Esophagus squamous epithelium (tissue), 5 donors: ENCODE measurements around the gene PRR12. TPM values are rescaled to one million over a fixed set of nuclear protein-coding genes. Genes with fewer than 3 reads are reported as not detected.

Experiments
- DNase-seq: peaks from one replicate; lab custom pipeline; 2025; lab: John Stamatoyannopoulos, UW
- H3K27ac ChIP-seq, 4 donors: fragments of 200-600 bp; sonication (generic); one replicate each; pipeline ENCODE4 v1.5.1; 2016 to 2019; ENCODE audit warnings: mild to moderate bottlenecking in 1 of 4
- H3K27me3 ChIP-seq, 4 donors: fragments of 200-600 bp; sonication (generic); 1 replicate in 3 of 4; 2 replicates in 1 of 4; pipeline versions ENCODE4 v1.5.1 to v1.6.0; 2017 to 2021; ENCODE audit warnings: antibody characterized with exemption in 1 of 4
- H3K36me3 ChIP-seq, 3 donors: fragments of 200-600 bp; sonication (generic); one replicate each; pipeline ENCODE4 v1.5.1; 2016 to 2019
- H3K4me1 ChIP-seq, 3 donors: fragments of 200-600 bp; sonication (generic); one replicate each; pipeline ENCODE4 v1.5.1; 2017 to 2019
- H3K4me3 ChIP-seq, 4 donors: fragments of 200-600 bp; sonication (generic); 1 replicate in 3 of 4; 2 replicates in 1 of 4; pipeline ENCODE4 v1.5.1; 2016 to 2019; ENCODE audit warnings: mild to moderate bottlenecking in 2 of 4, moderate library complexity in 1 of 4
- H3K9me3 ChIP-seq, 3 donors: fragments of 200-600 bp; sonication (generic); one replicate each; pipeline ENCODE4 v1.5.1; 2016 to 2019
- CTCF ChIP-seq, 6 experiments: fragments of 450-650 bp in 4 of 6; fragments of 200-600 bp in 2 of 6; sonication (generic) in 2 of 6; IDR thresholded peaks; one replicate each; pipeline ENCODE4 v1.5.1; 2016 to 2019; ENCODE audit warnings: antibody characterized with exemption in 6 of 6, mild to moderate bottlenecking in 4 of 6, moderate library complexity in 4 of 6
- POLR2A ChIP-seq, 4 donors: fragments of 450-650 bp; IDR thresholded peaks; one replicate each; pipeline ENCODE4 v1.6.1; 2017; ENCODE audit warnings: antibody characterized with exemption in 4 of 4, mild to moderate bottlenecking in 4 of 4, moderate library complexity in 3 of 4
- WGBS, 2 donors: methylation state at CpG; one replicate each; pipeline ENCODE4 v1.1.5; 2018; 5-methylcytosine and 5-hydroxymethylcytosine counted together
- intact Hi-C: fragments of 100-400 bp; cut with DNase I; formaldehyde crosslinking; loops from one replicate; pipeline ENCODE4 v1.15.0; 2022
- total RNA-seq, 4 donors: library from RNA; depleted of rRNA; stranded (reverse); fragments of >200 nt; gene quantifications; one replicate each; pipeline ENCODE4 v1.1.0, GENCODE V29; 2016
- donor health status: DM: yes; HTN: yes; CAD: no.

PRR12 gene
- total RNA-seq, 4 donors from 2014 or later: 4.5 to 11.9 (median 7.7) TPM

- Histone ChIP-seq H3K4me1 (peaks cover 15 to 47% (median 21%) of the 10 kb centered on the region in 3 donors), H3K27ac (peak overlapping the region in 1 of 4 donors; percentile 9), H3K9me3 (no peaks in the 10 kb centered on the region), H3K4me3 (no peak overlapping the region), H3K36me3 (peaks cover 40 to 64% (median 43%) of the 10 kb centered on the region in 3 donors), H3K27me3 (no peaks in the 10 kb centered on the region)
- 97 to 99% methylated on average over 8 to 16 of the region's 35 CpGs for WGBS, 2 donors
- no peak for DNase-seq
- TF ChIP-seq POLR2A (IDR thresholded peaks at IDR 0.05) (no peak), CTCF (IDR thresholded peaks at IDR 0.05) (no peak)
- intact Hi-C loops: no loop called here
These were observed 4.2 kb downstream of the PRR12 start for GRCh38 chr19:49594993-49595818.

GRCh38 chr19:49595819-49596404 is 4.9 kb downstream of the PRR12 start:
- Histone ChIP-seq H3K36me3 (peaks cover 40 to 71% (median 44%) of the 10 kb centered on the region in 3 donors), H3K27me3 (no peaks in the 10 kb centered on the region), H3K4me1 (peaks cover 15 to 41% (median 21%) of the 10 kb centered on the region in 3 donors), H3K27ac (no peak overlapping the region), H3K4me3 (no peak overlapping the region), H3K9me3 (no peaks in the 10 kb centered on the region)
- intact Hi-C loops: no loop called here
- DNase-seq: no peak
- TF ChIP-seq CTCF (IDR thresholded peaks at IDR 0.05): no peak
- no peak for TF ChIP-seq POLR2A (IDR thresholded peaks at IDR 0.05)
- 100% methylated on average over 3 to 6 of the region's 32 CpGs for WGBS, 2 donors

GRCh38 chr19:49596407-49596806 is 5.4 kb downstream of the PRR12 start:
- H3K4me1 ChIP-seq: peaks cover 15 to 41% (median 21%) of the 10 kb centered on the region in 3 donors
- WGBS, 2 donors: 90 to 93% methylated on average over 10 to 11 of the region's 15 CpGs
- no peak overlapping the region for H3K27ac ChIP-seq
- H3K4me3 ChIP-seq: no peak overlapping the region
- no peak for TF ChIP-seq CTCF (IDR thresholded peaks at IDR 0.05)
- TF ChIP-seq POLR2A (IDR thresholded peaks at IDR 0.05): no peak
- H3K27me3 ChIP-seq: no peaks in the 10 kb centered on the region
- no peaks in the 10 kb centered on the region for H3K9me3 ChIP-seq
- H3K36me3 ChIP-seq: peaks cover 44 to 76% (median 49%) of the 10 kb centered on the region in 3 donors
- no peak for DNase-seq
- intact Hi-C loops: no loop called here

- Histone ChIP-seq H3K27me3 (no peaks in the 10 kb centered on the region), H3K27ac (no peak overlapping the region), H3K36me3 (peaks cover 49 to 83% (median 56%) of the 10 kb centered on the region in 3 donors), H3K4me1 (peaks cover 15 to 36% (median 19%) of the 10 kb centered on the region in 3 donors), H3K4me3 (no peak overlapping the region), H3K9me3 (no peaks in the 10 kb centered on the region)
- WGBS, 2 donors: 96 to 97% methylated on average over 5 to 15 of the region's 65 CpGs
- intact Hi-C loops: no loop called here
- DNase-seq: no peak
- TF ChIP-seq POLR2A (IDR thresholded peaks at IDR 0.05): no peak
- no peak for TF ChIP-seq CTCF (IDR thresholded peaks at IDR 0.05)
These were observed 6.1 kb downstream of the PRR12 start for GRCh38 chr19:49596954-49597702.
